IPS-NIHi7 (cell line): ENCODE measurements around the gene NR3C1.

Experiments used
- DNase-seq: peaks from one replicate; pipeline ENCODE4 v3.0.0; 2012; ENCODE audit warnings: mixed read lengths; ENCODE audit errors: extremely low spot score

NR3C1 gene

DNA sequence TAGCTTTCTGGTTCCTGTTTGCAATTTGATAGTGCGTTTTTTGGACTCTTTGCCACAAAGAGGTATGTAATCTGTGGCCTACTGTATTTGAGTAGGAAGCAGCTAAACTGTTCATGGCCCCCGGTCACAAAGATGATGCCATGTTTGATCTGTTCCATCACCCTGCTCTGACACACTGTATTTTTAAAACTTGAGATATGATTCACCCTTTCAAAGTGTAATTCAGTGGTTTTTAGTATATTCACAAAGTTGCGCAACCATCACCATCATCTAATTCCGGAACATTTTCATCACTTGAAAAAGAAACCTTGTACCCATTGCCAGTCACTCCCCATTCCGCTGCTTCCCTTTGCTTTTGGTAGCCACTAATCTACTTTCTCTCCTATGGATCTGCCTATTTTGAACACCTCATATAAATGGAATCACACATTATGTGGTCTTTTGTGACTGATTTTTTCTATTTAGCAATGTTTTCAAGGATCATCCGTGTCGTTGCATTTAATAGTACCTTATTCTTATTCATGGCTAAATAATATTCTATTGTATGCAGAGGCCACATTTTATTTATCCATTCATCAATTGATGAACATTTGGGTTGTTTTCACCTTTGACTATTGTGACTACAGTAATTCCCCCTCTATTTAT lies 141.6 kb downstream of the NR3C1 start:
- DNase-seq = no peak

DNA sequence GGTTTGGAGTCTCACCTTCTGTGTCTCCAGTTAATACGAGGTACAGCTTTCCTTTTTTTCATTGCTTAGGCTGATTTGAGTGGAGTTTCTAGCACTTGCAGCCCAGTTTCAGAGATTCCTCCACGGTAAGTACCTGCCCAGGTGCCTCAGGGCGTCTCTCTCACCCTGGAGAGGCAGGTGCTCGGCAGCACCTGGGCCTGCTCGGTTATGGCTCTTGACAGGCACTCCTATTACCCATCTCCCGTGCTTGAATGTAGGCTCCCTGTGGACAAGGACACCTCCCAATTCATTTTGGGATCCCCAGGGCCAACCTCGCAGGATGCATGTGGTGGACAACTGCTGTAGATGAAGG lies 144.3 kb downstream of the NR3C1 start:
- DNase-seq = no peak

DNA sequence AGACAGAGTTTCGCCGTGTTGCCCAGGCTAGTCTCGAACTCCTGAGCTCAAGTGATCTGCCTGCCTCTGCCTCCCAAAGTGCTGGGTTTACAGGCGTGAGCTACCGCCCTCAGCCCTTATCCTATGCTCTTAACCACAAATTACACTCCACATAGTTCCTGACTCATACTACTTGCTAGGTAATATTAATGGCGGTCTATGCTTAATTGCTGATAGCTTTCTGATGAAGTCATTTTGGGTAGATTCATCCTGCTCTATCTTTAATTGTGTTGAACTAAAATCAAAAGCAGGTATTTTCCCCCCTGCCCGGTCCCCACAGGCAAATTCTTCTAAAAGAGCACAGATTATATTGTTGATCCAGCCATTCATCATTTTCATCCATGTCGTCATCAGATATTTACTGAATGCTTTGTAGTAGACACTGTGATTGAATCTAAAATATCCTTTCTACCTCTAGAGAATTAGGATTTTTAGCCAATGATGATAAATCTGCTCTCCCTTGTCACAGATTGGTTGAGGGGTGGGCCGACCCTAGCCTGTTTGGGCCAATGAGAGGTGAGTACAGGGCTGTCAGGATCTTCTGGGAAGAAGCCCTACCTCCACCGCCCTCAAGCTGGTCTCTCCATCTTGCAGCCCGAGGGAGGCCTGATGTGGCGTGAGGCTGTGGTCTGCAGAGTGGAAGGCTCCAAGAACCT lies 144.8 kb downstream of the NR3C1 start:
- DNase-seq = no peak

DNA sequence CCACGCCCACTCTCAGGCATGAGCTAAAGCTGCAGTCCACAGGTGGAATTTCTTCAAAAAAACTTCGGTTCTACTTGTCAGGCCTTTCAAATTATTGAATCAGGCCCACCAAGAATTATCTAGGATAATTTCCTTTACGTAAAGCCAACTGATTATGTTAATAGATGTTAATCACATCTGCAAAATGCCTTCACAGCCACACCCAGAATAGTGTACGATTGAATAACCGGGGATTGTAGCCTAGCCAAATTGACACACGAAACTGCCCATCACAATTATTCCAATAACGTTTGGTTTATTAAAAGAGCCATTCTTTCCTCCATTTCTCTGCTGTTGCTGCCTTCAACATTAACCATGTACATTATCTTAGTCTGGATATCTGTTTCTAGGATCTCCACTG lies 148.7 kb downstream of the NR3C1 start:
- DNase-seq = no peak

DNA sequence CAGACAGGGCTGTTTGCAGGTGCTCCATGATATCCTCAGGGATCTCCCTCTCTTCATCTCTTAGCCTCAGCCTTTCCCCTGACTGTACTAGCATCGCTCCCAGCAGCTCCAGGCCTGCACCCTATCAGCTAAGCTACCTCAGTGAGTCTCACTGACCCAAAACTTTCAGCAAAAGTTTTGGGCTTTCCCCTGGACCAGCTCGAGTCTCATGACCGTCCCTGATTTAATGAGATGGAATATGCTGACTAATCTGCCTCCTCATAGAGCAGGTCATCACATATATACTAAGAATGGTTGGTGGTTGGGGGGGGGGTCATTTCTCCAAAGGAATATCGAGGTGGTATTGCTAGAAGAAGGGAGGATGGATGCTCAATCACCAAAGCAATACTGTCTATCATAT lies 151.5 kb downstream of the NR3C1 start:
- DNase-seq = no peak

DNA sequence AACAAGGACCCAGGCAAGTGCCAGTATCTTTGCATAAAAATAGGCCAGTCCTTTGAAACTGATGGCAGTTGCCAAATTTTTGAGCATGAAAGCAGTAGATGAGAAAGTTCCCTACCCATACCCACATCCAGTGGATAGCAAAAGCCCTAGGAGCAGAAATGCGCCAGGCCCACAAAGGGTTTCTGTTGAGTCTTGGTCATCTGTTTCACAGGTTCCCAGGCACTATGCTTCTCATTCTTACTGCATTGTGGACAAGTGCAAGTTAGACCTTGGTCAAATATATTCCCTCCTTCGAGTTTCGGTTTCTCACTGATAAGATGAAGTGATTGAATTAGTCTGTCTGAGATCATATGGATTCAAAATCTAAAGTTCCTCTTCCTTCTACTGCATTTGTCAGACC lies 152.3 kb downstream of the NR3C1 start:
- no peak for DNase-seq

DNA sequence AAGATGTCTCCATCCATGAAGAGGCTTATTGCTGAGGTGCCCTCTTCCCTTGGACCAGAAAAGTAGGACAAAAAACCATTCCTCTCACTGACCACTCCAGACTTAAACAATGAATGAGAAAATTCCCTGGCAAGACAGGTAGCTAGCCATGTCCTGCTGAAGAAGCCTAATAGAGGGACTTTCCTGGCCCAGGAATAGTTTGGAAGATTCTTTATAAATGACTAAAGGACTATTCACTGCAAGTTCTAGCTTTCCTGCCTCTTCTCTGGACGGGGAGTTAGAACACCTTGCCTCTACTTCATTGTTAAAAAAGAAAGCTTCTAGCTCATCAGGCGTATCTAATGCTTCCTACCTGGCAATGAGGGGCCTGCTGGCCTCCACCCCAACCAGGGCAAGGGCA lies 153.6 kb downstream of the NR3C1 start:
- no peak for DNase-seq

DNA sequence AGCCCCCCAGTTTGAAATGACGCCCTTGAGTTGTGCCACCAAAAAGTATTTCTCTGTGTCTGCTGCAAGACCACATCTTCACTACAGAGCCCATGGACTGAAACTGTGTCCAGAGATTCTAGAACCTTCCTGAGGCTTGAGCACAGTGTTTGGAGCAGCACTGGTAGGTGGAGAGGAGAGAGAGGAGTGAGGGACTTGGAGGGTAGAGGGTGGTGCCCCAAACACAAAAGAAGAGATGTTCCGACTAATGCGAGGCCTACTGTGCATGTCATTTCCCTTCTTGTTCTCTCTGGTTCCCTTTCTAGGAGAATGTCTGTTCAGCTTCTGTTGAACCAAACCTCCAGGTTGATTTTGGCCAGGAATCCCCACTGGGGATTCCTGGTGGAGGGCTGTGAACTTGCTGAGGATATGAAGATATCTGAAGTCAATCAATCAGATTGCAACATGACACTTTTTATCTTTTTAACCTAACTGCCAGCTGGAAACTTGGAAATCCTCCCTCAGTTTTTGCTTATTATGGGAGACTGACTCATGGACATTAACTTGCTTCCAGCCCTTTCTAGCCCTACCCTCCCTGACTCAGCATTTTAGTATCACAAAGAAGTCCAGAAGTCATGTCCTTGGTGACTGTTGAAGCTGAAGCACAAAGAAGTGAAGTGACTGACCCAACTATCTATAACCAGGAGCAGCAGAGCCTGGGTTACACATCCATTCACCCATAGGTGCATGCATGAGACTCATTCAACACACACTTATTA lies 154.5 kb downstream of the NR3C1 start:
- DNase-seq = no peak

DNA sequence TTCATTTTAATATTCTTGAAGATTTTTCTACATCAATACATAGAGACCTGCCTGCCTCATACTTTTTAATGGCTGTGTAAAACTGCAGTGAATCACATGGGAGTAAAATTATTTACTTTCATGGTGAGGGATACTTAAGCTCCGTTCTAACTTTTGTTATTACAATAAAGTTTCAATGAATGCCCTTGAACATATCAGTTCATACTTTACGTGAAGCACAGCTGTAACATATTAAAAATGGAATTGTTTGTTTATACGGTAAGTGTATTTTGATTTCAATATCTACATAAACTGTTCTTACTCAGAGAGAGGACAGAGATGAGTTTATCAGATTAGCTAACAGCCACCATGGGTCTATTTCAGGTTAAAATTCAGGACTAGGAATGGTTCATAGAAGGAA lies 155.1 kb downstream of the NR3C1 start:
- DNase-seq = no peak

DNA sequence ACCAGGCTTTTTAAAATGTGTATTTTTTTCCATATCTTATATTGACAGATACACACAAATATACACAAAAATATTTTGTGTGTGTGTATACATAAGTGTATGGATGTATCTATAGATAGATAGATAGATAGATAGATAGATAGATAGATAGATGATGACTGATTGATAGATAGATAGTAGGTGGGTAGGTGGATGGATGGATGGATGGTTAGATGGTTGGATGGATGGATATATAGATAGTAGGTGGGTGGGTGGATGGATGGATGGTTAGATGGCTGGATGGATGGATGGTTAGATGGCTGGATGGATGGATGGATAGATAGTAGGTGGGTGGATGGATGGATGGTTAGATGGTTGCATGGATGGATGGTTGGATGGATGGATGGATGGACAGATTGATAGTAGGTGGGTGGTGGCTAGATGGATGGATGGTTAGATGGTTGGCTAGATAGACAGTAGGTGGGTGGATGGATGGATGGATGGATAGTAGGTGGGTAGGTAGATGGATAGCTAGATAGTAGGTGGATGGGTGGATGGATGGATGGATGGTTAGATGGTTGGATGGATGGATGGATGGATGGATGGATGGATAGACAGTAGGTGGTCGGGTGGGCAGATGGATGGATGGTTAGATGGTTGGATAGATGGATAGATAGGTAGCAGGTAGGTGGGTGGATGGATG lies 156.2 kb downstream of the NR3C1 start:
- DNase-seq = no peak

DNA sequence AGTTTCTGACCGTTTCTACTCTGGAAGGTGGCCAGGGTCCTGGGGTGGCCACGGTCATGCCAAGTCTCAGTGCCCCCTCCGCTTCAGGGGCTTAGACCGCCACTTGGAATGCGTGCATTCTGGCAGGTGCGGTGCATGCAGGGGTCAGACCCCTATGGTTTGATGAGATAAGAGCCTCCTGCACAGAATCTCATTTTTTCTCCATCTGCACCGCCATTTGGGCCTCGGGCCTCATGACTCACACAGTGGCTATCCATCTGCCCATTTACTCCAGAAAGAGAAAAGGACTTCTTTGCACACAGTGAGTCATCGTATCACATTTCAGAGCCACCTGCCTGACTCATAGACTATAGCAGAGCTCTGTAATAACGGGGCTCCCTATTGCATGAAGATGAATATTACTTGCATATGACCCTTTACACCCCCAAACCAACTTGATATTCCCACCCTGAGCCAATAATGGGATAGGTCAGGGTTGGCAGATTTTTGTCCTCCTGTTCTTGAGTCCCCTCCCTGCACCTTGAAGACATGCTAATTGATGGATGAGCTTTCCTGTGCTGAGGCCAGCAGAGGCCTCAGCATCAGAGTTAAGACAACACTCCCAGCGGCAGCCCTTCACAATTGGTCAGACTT lies 157.4 kb downstream of the NR3C1 start:
- no peak for DNase-seq

DNA sequence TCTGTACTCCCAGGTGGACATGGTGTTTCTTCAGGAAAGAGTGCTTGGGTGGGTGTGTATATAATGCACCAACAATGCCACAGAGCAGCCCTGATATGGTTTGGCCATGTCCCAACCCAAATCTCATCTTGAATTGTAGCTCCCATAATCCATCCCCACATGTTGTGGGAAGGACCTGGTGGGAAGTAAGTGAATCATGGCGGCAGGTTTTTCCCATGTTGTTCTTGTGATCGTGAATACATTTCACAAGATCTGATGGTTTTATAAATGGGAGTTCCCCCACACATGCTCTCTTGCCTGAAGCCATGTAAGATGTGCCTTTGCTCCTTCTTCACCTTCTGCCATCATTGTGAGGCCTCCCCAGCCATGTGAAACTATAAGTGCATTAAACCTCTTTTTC lies 158.5 kb downstream of the NR3C1 start:
- no peak for DNase-seq

DNA sequence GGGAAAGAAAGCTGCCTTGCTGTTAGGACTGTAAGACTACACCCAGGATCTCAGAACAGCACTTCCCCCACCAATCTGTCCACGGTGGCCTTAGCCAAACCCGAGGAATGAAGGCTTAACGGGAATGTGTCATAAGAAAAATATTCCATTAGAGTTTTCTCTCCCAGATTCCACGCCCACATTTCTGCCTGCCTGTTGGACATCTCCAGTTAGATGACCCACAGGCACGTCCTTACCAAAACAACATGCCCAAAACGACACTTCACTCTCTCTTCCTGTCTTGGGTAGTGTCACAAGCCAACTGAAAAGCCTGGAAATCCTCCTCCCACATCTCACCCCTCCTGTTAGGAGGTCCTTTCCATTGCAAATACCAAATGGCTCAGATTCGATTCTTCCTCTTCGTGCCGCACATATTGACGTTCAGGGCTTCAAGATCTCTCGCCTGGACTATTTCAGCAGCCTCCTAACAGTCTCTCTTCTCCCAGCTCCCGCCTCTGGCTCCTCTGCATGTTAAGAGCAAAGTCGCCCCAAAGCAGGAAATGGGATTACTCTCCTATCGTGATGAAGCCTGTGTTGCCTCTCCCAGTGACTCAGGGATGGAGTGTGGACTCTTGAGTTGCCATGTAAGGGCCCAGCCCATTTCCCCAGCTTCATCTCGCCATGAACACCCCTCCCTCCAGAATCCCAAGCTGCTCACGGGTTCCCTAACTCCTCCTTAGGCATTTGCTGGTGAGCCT lies 159.3 kb downstream of the NR3C1 start:
- peak; percentile 31 for DNase-seq

DNA sequence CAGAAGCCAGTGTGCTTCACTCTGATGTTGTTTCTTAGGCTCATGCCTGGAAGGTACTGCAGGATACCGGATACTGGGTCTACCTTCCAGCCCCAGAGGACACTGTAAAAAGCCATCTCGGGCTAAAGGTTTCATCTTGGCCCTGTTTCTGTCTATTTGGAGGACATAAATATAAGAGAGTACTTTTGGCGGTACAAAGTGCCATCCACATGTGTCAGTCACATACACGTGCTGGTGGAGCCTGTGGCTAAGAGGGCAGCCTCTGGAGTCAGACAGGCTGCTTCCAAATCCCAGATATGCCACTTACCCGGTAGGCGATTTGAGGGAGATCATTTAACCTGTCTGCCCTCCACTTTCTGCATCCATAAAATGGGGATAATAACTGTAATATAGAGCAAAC lies 160.4 kb downstream of the NR3C1 start:
- DNase-seq = no peak

DNA sequence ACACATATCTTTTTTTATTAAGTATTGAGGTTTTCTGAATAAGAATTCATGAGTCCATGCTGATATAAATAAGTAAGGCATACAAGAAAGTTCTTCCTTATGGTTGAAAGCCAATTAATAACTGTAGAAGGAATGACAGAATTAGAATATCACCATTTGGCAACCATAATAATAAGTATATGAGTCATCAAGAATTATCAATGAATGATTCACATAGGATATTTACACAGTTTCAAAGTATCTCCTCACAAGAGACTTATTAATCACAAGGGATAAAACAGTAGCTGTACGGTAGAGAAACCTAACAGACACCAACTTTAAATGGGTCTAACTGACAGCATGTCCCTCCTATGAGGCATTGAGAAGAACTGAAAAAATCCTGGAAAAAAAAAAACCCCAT lies 161.6 kb downstream of the NR3C1 start:
- DNase-seq = no peak

DNA sequence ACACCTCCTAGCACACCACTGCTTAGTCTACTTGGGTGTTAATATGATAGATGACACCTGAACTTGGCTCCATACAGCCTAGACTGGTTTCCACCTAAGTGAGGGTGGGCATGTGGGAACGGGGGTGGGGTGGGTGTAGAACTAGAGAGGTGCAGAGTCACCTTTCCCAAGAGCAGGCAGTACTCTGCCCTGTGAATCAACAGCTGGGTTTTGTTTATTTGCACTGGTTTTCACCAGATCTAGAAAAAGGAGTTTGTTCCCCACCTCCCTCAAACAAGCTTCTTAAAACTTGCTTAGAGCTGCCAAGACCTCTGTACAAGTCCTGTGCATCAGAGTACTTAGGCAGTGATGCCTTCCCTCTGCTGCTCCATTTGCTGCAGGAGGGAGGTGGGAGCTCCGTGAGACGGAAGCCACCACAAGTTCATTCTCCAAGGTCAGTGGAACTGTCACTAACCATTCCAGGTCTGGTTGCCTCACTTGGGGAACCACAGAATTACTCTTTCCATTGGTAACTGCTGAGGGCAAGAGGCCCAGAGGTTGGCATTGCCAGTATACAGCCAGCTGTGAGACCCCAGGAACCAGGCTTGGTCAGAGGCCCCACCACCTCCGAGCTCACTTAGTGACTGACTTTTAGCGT lies 163.5 kb downstream of the NR3C1 start:
- no peak for DNase-seq

DNA sequence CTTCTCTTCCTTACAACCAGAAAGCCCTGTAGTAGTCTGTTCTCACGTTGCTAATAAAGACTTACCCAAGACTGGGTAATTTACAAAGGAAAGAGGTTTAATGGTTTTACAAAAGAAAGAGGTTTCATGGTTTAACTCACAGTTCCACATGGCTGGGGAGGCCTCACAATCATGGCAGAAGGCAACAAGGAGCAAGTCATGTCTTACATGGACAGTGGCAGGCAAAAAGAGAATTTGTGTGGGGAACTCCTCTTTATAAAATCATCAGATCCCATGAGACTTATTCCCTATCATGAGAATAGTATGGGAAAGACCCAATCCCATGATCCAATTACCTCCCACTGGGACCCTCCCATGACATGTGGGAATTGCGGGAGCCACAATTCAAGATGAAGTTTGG lies 164.9 kb downstream of the NR3C1 start:
- no peak for DNase-seq

DNA sequence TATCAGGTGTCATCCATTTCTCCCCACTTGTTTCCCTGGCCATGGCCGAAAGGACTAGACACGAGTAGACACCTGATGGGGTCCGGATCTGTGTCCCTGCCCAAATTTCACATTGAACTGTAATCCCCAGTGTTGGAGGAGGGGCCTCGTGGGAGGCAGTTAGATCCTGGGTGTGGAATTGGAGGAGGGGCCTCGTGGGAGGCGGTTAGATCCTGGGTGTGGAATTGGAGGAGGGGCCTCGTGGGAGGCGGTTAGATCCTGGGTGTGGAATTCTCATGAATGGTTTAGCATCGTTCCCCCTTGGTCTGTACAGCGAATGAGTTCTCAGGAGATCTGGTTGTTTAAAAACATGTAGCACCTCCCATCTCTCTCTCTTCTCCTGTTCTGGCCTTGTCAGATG lies 165.8 kb downstream of the NR3C1 start:
- no peak for DNase-seq

DNA sequence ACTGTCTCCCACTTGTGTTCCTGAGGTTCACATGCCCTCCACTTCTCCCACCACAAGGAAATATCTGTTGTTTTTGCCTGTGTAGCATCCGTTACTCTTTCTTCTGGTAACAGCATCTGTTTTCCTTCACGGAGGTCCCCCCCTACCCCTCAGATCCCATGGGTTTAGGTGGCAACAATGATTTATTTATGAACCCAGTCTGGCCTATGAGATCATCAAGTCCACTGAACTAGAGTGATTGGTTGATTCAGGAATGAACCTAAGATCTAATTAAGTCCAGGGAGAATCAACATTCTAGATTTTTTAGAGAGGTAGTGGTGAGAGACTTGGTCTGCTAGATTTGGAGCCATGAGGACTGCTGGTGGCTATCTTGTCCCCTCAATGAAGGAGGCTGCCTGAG lies 166.8 kb downstream of the NR3C1 start:
- DNase-seq = no peak

DNA sequence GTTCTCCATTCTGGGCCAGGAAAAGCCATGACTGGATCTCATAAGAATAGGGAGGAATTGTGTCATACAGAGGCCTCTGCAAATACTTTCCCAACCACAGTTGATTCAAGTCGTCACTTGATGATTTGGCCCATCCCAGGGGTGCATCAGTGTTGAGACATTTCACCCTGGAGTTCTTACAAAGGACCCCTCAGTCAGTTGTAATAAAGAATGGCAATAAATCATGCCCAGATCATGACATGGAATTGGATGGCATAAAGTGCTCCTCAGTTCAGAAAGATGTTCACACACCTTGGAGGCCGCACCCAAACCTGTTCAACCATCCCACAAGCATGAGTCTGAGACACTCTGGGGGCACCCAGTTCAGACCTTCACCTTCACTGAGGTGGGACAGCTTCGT lies 168.1 kb downstream of the NR3C1 start:
- no peak for DNase-seq
